Smooth muscle cell (in vitro differentiated cells): ENCODE measurements around the gene RSPH6A. TPM values are rescaled to one million over a fixed set of nuclear protein-coding genes. Genes with fewer than 3 reads are reported as not detected.

ENCODE experiments used
- DNase-seq: peaks from one replicate; lab custom pipeline; 2025; ENCODE audit not compliant: unreplicated experiment; lab: John Stamatoyannopoulos, UW
- H2AFZ ChIP-seq: fragments of 200-600 bp; sonication (generic); 2 replicates; pipeline ENCODE4 v1.6.0; 2016; ENCODE audit warnings: antibody characterized with exemption, low read depth, mild to moderate bottlenecking
- H3F3A ChIP-seq: fragments of 200-600 bp; sonication (generic); 2 replicates; pipeline ENCODE4 v1.6.0; 2017; ENCODE audit warnings: antibody characterized with exemption, low read depth
- H3K27ac ChIP-seq: fragments of 200-600 bp; sonication (generic); 2 replicates; pipeline ENCODE4 v1.5.1; 2016; ENCODE audit warnings: low read depth, mild to moderate bottlenecking
- H3K27me3 ChIP-seq: fragments of 200-600 bp; sonication (generic); 2 replicates; pipeline ENCODE4 v1.6.1; 2016; ENCODE audit warnings: low read depth, mild to moderate bottlenecking
- H3K36me3 ChIP-seq: fragments of 200-600 bp; sonication (generic); 2 replicates; pipeline ENCODE4 v1.5.1; 2016; ENCODE audit warnings: low read depth
- H3K4me1 ChIP-seq: fragments of 200-600 bp; sonication (generic); 2 replicates; pipeline ENCODE4 v1.5.1; 2016; ENCODE audit warnings: low read depth
- H3K4me2 ChIP-seq: fragments of 200-600 bp; sonication (generic); 2 replicates; pipeline ENCODE4 v1.6.0; 2016; ENCODE audit warnings: mild to moderate bottlenecking
- H3K4me3 ChIP-seq: fragments of 200-600 bp; sonication (generic); 2 replicates; pipeline ENCODE4 v1.5.1; 2016; ENCODE audit warnings: mild to moderate bottlenecking
- H3K79me2 ChIP-seq: fragments of 200-600 bp; sonication (generic); 2 replicates; pipeline ENCODE4 v1.6.0; 2016; ENCODE audit warnings: low read depth, mild to moderate bottlenecking
- H3K9ac ChIP-seq: fragments of 200-600 bp; sonication (generic); 2 replicates; pipeline ENCODE4 v1.6.0; 2016; ENCODE audit warnings: low read depth
- H3K9me3 ChIP-seq: fragments of 200-600 bp; sonication (generic); replicated peaks from 2 replicates; pipeline ENCODE4 v1.5.1; 2016; ENCODE audit warnings: low read depth
- H4K20me1 ChIP-seq: fragments of 200-600 bp; sonication (generic); 2 replicates; pipeline ENCODE4 v1.6.0; 2016; ENCODE audit warnings: low read depth
- WGBS: methylation state at CpG from one replicate; pipeline ENCODE4 v1.1.7; 2016; ENCODE audit warnings: low lambda C conversion rate; 5-methylcytosine and 5-hydroxymethylcytosine counted together
- polyA plus RNA-seq: library from polyadenylated mRNA; unstranded; fragments of >200 nt; fragmentation: Nextera tagmentation; extraction: Ambion mirVana; gene quantifications from 2 replicates; pipeline ENCODE4 v1.2.1, GENCODE V29; 2016
- total RNA-seq: library from RNA; depleted of rRNA; stranded (reverse); fragments of >200 nt; gene quantifications from 2 replicates; pipeline ENCODE4 v1.2.3, GENCODE V29; 2014
- TF ChIP-seq, protein P1 (sequence below): fragments of 200-600 bp; sonication (generic); IDR thresholded peaks from 2 replicates; pipeline ENCODE4 v1.5.1; 2017; ENCODE audit warnings: borderline replicate concordance, mild to moderate bottlenecking, antibody characterized with exemption; ENCODE audit not compliant: insufficient read depth, poor library complexity, severe bottlenecking

RSPH6A gene
- total and polyA plus RNA-seq, 2 experiments from 2014 or later = 0.15 TPM; not detected in 1

GRCh38 chr19:45758921-45759320 is 56.2 kb downstream of the RSPH6A start:
- Histone ChIP-seq H3K36me3 (no peaks in the 10 kb centered on the region), H3F3A (no peaks in the 10 kb centered on the region), H3K4me2 (no peak overlapping the region), H3K27ac (no peak overlapping the region), H3K4me3 (no peak overlapping the region), H2AFZ (no peak overlapping the region), H3K27me3 (no peaks in the 10 kb centered on the region), H3K79me2 (no peaks in the 10 kb centered on the region), H3K9me3 (no peaks in the 10 kb centered on the region), H4K20me1 (no peaks in the 10 kb centered on the region), H3K9ac (no peak overlapping the region), H3K4me1 (no peaks in the 10 kb centered on the region)
- TF ChIP-seq, protein P1, sequence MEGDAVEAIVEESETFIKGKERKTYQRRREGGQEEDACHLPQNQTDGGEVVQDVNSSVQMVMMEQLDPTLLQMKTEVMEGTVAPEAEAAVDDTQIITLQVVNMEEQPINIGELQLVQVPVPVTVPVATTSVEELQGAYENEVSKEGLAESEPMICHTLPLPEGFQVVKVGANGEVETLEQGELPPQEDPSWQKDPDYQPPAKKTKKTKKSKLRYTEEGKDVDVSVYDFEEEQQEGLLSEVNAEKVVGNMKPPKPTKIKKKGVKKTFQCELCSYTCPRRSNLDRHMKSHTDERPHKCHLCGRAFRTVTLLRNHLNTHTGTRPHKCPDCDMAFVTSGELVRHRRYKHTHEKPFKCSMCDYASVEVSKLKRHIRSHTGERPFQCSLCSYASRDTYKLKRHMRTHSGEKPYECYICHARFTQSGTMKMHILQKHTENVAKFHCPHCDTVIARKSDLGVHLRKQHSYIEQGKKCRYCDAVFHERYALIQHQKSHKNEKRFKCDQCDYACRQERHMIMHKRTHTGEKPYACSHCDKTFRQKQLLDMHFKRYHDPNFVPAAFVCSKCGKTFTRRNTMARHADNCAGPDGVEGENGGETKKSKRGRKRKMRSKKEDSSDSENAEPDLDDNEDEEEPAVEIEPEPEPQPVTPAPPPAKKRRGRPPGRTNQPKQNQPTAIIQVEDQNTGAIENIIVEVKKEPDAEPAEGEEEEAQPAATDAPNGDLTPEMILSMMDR = no peak
- no peak for DNase-seq
- 88% methylated on average over 8 of the region's 9 CpGs for WGBS

- Histone ChIP-seq H3K4me3 (no peak overlapping the region), H3K36me3 (no peaks in the 10 kb centered on the region), H3K4me2 (no peak overlapping the region), H3F3A (no peaks in the 10 kb centered on the region), H4K20me1 (no peaks in the 10 kb centered on the region), H3K9me3 (no peaks in the 10 kb centered on the region), H3K27me3 (no peaks in the 10 kb centered on the region), H3K9ac (no peak overlapping the region), H3K79me2 (no peaks in the 10 kb centered on the region), H3K4me1 (no peaks in the 10 kb centered on the region), H2AFZ (no peak overlapping the region), H3K27ac (no peak overlapping the region)
- TF ChIP-seq, protein P1 = no peak
- 79% methylated on average over 9 of the region's 9 CpGs for WGBS
- DNase-seq = no peak
Observed at GRCh38 chr19:45757695-45758094, 57.4 kb downstream of the RSPH6A start.

DNA sequence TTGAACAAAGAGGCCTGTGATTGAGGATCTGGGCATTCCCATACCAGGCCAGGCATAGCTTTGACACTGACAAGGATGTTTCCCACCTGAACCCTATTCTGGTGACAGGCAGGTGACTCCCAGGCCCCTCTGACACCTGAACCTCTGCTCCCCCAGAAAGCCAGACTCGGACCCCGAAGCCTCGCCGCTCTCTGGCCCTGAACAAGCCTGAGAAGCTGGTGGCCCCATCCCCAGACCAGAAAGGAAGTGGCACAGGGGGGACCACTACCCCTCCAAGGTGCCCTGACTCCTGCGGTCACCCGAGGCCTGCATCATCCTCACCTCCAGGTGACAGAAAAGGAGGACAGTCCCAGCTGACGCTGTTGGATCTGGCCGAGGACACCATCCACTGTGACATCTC is 60.8 kb downstream of the RSPH6A start:
- Histone ChIP-seq H3K27ac (no peak overlapping the region), H3K36me3 (no peaks in the 10 kb centered on the region), H3K4me2 (no peak overlapping the region), H3K27me3 (no peaks in the 10 kb centered on the region), H3K4me1 (no peaks in the 10 kb centered on the region), H4K20me1 (no peaks in the 10 kb centered on the region), H3K4me3 (no peak overlapping the region), H3K9me3 (no peaks in the 10 kb centered on the region), H3K9ac (no peak overlapping the region), H3F3A (no peaks in the 10 kb centered on the region), H3K79me2 (no peaks in the 10 kb centered on the region), H2AFZ (no peak overlapping the region)
- TF ChIP-seq, protein P1 = no peak
- 96% methylated on average over 8 of the region's 8 CpGs for WGBS
- no peak for DNase-seq

GRCh38 chr19:45753548-45753947 is 61.6 kb downstream of the RSPH6A start:
- WGBS = 60% methylated on average over 6 of the region's 6 CpGs
- H3K9ac ChIP-seq = no peak overlapping the region
- DNase-seq = no peak

More at GRCh38 chr19:45753548-45753947, 61.6 kb downstream of the RSPH6A start:
- Histone ChIP-seq H4K20me1 (no peaks in the 10 kb centered on the region), H3K79me2 (no peaks in the 10 kb centered on the region), H3K4me1 (no peaks in the 10 kb centered on the region), H2AFZ (no peak overlapping the region), H3F3A (no peaks in the 10 kb centered on the region), H3K4me2 (no peak overlapping the region), H3K9me3 (no peaks in the 10 kb centered on the region), H3K4me3 (no peak overlapping the region), H3K27ac (no peak overlapping the region), H3K27me3 (no peaks in the 10 kb centered on the region), H3K36me3 (no peaks in the 10 kb centered on the region)
- TF ChIP-seq, protein P1 = peak; percentile 7
